NCI-H2227 (cell line): Measurements from ENCODE around the gene THAP7.

Source experiments
- DNase-seq: peaks from one replicate; lab custom pipeline; 2025; ENCODE audit not compliant: unreplicated experiment; lab: John Stamatoyannopoulos, UW

THAP7 gene

DNA sequence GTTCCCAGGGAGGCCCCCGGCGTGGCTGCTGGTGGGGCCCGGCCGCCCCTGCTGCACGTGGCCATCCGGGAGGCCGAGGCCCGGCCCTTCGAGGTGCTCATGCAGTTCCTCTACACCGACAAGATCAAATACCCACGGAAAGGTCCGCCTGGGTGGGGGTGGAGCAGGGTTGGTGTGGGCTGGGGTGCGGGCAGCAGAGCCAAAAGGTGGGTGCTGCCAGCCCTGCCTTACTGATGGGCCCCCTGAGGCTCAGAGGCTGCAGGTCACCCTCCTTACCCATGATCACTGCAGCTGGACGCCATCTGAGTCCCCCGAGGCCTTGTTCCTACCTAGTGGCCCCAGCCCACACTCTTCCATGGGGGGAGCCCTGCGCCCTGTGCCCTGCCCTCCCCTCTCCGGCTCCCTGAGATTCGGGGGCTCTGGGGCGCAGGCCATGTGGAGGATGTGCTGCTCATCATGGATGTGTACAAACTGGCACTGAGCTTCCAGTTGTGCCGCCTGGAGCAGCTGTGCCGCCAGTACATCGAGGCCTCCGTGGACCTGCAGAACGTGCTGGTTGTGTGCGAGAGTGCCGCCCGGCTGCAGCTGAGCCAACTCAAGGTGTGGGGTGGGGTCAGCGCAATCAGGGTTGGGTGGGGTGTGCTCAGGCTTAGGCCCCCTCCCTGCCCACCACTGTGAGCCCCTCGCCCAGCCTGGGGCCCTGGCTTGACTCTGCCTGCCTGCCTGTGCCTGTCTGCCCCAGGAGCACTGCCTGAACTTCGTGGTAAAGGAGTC is 7.6 kb downstream of the THAP7 start:
- DNase-seq, result no peak

DNA sequence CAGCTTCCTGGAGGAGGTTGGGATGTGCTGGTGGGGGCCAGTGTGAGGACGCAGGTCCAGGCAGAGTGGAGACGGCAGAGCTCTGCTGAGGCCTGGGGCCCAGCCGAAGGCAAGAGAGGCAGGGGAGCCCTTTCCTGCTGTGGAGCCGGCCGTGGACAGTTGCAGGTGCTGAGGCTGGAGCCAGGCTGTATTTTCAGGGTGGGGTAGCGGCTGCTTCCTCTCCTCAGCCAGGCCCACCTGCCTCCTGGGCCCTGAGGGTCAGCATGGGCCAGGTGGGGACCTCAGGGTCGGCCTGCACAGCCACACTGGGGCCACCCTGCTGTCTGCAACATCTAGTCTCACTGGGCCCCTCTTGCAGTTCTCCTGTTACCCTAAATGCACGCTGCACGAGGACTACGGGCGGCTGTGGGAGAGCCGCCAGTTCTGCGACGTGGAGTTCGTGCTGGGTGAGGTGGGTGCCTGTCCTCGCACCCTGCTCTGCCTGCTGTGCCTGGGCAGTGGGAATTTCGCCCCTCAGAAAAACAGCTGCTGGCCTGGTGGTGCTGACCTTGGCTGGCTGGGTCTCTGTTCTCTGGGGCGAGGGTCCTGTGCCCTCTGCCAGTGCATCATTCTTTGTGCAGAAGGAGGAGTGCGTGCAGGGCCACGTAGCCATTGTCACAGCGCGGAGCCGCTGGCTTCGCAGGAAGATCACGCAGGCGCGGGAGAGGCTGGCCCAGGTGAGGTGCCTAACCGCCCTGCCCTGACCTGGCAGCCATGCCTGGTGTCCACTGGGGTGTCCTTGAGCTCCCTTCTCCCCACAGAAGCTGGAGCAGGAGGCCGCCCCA is 8.4 kb downstream of the THAP7 start:
- DNase-seq, result no peak

DNA sequence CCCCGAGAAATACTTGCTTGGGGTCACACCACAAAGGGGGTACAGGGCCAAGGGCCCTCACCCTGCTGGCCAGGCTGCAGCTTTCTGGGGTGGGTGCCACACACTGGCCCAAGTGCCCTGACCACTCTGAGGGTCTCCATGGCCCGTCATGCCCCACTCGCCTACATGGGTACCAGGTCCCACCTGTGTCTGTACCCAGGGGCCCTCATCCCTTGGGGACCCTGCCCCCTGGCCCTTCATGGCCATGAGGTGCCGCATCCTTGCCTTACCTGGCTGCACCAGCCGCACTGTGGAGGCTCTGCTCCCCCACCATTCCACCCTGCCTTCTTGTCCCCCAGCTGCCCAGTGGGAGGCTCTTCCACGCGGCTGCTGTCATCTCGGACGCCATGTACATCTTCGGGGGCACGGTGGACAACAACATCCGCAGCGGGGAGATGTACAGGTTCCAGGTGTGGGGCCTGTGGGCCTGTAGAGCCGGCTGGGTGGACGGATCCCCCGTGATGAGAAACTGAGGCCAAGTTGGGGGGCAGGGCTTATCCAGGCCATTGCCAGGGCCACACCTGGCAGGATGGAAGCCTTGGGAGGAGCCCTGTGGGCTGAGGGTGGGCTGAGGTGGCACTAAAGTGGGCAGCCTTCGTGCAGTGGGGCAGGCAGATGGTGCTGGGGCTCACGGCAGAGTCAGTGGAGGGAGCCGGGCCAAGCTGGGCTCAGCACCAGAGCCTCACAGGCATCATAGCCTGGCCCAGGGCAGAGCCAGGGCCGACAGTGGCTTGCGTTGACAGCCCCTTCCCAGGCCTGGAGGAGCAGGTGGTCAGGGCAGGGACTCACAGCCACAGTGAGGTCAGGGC is 9.2 kb downstream of the THAP7 start:
- no peak for DNase-seq

DNA sequence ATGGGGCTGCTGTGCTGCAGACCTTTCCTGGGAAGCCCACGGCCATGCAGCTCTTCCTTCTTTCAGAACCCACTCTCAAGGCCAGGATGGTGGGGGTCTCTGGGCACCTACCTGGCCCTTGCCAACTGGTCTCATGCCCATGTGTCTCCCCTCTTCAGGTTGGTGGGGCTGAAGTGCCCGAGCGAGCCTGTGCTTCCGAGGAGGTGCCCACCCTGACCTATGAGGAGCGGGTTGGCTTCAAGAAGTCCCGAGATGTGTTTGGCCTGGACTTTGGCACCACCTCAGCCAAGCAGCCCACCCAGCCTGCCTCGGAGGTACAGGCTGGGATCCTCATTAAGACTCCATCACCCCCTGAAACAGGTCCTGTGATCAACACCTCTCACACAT is 9.9 kb downstream of the THAP7 start:
- DNase-seq, result no peak

- no peak for DNase-seq
These were observed 10.5 kb downstream of the THAP7 start for GRCh38 chr22:20991252-20992055.

DNA sequence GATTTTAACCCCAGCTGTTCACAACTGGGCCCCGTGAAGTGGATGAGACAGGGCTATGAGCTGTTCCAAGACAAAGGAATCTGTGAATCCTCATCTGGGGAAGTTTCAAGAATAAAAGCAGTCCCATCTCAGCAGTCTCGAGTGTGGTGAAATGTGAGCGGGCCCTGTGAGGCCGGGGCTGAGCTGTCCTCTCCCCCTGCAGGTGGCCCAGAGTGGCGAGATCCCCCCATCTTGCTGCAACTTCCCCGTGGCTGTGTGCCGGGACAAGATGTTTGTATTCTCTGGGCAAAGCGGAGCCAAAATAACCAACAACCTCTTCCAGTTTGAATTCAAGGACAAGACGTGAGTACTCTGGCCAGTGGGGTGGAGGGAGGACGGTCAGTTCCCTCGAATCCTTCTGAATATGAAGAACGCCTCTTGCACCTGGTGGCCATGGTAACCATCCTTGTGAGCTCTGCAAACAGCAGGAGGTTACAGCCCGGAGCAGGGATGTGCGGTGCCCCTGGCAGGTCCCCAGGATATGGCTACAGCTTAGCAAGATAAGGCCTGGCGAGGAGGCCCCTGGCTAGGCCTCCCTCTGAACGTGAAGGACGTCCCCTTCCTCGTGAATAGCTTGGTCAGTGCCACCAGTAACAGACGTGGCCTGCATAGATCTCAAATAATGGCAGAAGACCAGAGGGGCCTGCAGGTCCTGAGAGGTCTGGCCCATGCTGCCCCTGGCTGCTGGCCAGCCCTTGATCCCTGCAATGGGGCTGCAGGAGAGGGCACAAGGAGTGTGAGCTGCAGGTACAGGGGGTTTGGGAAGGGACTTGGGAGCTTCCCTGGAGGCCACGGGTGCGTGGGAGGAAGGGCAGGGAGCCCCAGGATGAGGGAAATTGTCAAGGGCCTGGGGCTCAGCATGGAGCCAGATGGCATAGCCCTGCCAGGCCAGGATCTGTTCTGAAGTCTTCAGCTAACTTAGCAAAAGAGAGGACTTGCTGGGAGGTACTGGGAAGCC is 11.4 kb downstream of the THAP7 start:
- no peak for DNase-seq

- DNase-seq, result no peak
These were observed 12.4 kb downstream of the THAP7 start for GRCh38 chr22:20989323-20990138.

- DNase-seq, result no peak
These were observed 13.2 kb downstream of the THAP7 start for GRCh38 chr22:20988573-20989322.

DNA sequence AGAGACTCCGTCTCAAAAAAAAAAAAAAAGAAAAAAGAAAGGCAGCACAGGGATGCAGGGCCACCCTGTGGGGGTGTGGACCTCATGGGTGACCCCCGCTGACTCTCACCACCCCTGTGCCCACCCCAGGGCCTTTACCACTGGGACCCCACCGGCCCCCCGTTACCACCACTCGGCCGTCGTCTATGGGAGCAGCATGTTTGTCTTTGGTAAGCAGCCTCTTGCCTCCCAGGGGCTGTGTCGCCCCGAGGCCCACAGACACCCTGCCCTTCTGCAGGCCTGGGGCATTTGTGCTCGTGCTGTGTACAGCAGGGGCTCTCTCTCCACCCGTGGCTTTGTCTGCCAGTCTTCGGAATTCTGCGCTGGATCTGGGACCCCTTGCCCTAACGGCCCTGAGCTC is 14.5 kb downstream of the THAP7 start:
- no peak for DNase-seq

DNA sequence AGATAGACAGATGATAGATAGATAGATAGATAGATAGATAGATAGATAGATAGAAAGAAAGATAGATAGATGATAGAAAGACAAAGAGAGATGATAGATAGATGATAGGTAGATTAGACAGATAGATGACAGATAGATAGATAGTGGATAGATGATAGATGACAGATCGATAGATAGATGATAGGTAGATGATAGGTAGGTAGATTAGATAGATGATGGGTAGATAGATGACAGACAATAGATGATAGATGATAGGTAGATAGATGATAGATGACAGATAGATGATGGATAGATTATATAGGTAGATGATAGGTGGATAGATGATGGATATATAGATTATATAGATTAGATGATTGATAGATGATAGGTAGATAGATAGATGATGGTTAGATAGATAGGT is 15.6 kb downstream of the THAP7 start:
- no peak for DNase-seq

GRCh38 chr22:20985720-20986119 is 16.2 kb downstream of the THAP7 start:
- no peak for DNase-seq

DNA sequence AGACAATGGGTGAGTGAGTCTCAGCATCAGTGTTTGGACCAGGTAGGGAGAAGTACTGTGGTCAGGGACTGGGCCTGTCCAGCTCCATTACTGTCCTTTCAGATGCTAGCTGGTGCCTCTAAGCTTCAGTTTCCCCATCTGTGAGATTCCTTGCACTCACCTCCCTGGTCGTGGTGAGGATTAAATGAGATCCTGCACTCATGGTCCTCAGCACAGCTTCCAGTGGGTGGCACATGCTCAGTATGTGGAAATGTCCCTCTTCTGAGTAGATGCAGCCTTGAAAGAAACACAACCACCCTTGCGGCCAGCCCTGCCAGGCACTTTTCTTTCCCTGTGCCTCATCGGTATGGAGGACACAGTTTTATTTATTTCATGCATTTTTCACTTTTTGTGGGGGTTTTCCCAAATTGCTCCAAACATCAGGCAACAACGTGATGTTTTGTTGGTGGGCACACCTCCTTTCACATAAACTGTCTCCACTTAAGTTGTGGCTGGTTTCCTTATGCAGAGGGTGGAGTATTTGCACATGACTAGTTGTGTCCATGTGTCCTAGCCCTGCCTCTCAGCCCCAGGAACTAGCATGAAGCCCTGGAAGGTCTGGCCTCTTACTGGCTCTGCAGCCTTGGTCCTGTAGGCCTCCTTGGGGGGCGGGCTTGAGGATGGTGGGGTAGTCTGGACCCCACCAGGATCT is 18.7 kb downstream of the THAP7 start:
- no peak for DNase-seq

GRCh38 chr22:20982563-20982882 is 19.4 kb downstream of the THAP7 start:
- DNase-seq, result no peak

- peak; percentile 87 for DNase-seq
These were observed 19.9 kb downstream of the THAP7 start, which contains the start of gene LZTR1 for GRCh38 chr22:20981787-20982562. TSS of gene LZTR1 (plus strand) at chr22:20982297. CDS start at chr22:20982372, 75 bp downstream.

GRCh38 chr22:20980938-20981722 is 20.8 kb downstream of the THAP7 start:
- no peak for DNase-seq

DNA sequence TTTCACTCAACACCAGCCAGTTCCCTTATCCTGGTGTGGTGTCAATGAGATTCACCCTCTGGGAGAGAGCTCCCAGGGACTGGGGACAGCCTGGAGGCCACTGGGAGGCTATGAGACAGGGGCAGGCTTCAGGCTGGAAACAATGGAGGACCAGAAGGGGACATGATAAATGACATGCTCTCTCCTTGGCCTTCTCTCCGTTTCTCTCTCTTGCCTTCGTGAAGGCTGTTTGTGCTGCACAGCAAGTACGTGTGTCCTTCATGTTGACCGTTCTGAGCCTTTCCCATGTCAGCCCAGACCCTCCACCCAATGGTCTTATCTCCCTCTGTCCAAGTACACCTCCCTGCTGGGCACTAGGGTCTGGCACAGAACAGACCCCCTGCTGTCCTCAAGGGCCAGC is 21.4 kb downstream of the THAP7 start:
- no peak for DNase-seq
